HCT116 (cell line): Measurements from ENCODE around the gene PLA2G4C.

Experiments
- POLR2A ChIP-seq: IDR thresholded peaks from 2 replicates; pipeline ENCODE4 v1.7.0; 2011; ENCODE audit warnings: borderline replicate concordance; ENCODE audit not compliant: insufficient read depth, insufficient read length; ENCODE audit errors: extremely low read depth
- POLR2AphosphoS5 ChIP-seq: IDR thresholded peaks from 2 replicates; pipeline ENCODE4 v1.6.1; 2011; ENCODE audit warnings: mild to moderate bottlenecking, low read depth, low read length, moderate library complexity
- YY1 ChIP-seq: IDR thresholded peaks from 2 replicates; pipeline ENCODE4 v1.6.1; 2011; ENCODE audit warnings: low read length, low read depth, moderate library complexity, mild to moderate bottlenecking; ENCODE audit not compliant: insufficient replicate concordance; ENCODE audit errors: extremely low read depth
- TF ChIP-seq, protein P1 (sequence below): IDR thresholded peaks from 2 replicates; pipeline ENCODE4 v1.6.1; 2011; ENCODE audit warnings: mild to moderate bottlenecking, low read length, moderate library complexity; ENCODE audit not compliant: insufficient replicate concordance; ENCODE audit errors: extremely low read depth
- TF ChIP-seq, protein P2 (sequence below), 3 experiments: fragments of 200-600 bp in 1 of 3; sonication (generic) in 1 of 3; IDR thresholded peaks in 2 of 3; conservative IDR thresholded peaks in 1 of 3; 2 replicates each; pipeline ENCODE4 v1.5.1; 2012 to 2017; ENCODE audit warnings: low read depth in 2 of 3, low read length in 2 of 3, antibody characterized with exemption in 1 of 3, borderline replicate concordance in 1 of 3, control low read depth in 1 of 3, mild to moderate bottlenecking in 1 of 3, mixed read lengths in 1 of 3, mixed run types in 1 of 3, moderate library complexity in 1 of 3; ENCODE audit not compliant: insufficient read depth in 1 of 3

GRCh38 chr19:48121909-48122371 is 11.3 kb upstream of the PLA2G4C start:
- TF ChIP-seq POLR2A = no peak
- no peak for TF ChIP-seq POLR2AphosphoS5
- TF ChIP-seq, protein P1, sequence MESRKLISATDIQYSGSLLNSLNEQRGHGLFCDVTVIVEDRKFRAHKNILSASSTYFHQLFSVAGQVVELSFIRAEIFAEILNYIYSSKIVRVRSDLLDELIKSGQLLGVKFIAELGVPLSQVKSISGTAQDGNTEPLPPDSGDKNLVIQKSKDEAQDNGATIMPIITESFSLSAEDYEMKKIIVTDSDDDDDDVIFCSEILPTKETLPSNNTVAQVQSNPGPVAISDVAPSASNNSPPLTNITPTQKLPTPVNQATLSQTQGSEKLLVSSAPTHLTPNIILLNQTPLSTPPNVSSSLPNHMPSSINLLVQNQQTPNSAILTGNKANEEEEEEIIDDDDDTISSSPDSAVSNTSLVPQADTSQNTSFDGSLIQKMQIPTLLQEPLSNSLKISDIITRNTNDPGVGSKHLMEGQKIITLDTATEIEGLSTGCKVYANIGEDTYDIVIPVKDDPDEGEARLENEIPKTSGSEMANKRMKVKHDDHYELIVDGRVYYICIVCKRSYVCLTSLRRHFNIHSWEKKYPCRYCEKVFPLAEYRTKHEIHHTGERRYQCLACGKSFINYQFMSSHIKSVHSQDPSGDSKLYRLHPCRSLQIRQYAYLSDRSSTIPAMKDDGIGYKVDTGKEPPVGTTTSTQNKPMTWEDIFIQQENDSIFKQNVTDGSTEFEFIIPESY = no peak
- TF ChIP-seq, protein P2, sequence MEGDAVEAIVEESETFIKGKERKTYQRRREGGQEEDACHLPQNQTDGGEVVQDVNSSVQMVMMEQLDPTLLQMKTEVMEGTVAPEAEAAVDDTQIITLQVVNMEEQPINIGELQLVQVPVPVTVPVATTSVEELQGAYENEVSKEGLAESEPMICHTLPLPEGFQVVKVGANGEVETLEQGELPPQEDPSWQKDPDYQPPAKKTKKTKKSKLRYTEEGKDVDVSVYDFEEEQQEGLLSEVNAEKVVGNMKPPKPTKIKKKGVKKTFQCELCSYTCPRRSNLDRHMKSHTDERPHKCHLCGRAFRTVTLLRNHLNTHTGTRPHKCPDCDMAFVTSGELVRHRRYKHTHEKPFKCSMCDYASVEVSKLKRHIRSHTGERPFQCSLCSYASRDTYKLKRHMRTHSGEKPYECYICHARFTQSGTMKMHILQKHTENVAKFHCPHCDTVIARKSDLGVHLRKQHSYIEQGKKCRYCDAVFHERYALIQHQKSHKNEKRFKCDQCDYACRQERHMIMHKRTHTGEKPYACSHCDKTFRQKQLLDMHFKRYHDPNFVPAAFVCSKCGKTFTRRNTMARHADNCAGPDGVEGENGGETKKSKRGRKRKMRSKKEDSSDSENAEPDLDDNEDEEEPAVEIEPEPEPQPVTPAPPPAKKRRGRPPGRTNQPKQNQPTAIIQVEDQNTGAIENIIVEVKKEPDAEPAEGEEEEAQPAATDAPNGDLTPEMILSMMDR (IDR thresholded peaks at IDR 0.05 in 2 of 3, conservative IDR thresholded peaks at IDR 0.05 in 1 of 3; ENCODE audit: borderline replicate concordance in 1 of 3, insufficient read depth in 1 of 3, low read depth in 2 of 3, low read length in 2 of 3) = no peak
- no peak for TF ChIP-seq YY1
